HUDEP-2 (cell line): ENCODE measurements around the gene CEP164.
A peak's percentile ranks its signal among the peaks of the same experiment; 100 is the strongest.

Experiments used
- DNase-seq, 76 experiments: peaks; one replicate each; lab custom pipeline; 2025; ENCODE audit not compliant: unreplicated experiment in 76 of 76; lab: John Stamatoyannopoulos, UW

CEP164 gene

DNA sequence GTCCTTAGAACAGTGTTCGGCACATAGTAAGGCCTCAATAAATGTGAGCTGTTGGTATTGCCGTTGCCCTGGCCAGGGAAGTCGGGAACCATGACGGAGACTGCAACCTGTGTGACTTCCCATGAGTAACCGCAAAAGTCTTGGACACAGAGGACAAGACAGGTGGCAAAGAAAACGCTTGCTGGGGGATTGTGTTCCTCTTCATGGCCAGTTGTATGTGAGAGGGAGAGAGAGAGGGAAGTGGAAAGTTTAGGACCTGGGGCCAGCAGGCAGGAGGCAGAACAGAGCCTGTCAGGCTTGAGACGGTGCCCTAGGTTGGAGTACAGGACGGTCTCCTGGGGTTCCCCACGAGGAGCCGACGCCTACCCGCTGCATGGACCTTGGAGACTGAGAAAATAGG, 90.2 kb downstream of the CEP164 start:
- no peak for DNase-seq

DNA sequence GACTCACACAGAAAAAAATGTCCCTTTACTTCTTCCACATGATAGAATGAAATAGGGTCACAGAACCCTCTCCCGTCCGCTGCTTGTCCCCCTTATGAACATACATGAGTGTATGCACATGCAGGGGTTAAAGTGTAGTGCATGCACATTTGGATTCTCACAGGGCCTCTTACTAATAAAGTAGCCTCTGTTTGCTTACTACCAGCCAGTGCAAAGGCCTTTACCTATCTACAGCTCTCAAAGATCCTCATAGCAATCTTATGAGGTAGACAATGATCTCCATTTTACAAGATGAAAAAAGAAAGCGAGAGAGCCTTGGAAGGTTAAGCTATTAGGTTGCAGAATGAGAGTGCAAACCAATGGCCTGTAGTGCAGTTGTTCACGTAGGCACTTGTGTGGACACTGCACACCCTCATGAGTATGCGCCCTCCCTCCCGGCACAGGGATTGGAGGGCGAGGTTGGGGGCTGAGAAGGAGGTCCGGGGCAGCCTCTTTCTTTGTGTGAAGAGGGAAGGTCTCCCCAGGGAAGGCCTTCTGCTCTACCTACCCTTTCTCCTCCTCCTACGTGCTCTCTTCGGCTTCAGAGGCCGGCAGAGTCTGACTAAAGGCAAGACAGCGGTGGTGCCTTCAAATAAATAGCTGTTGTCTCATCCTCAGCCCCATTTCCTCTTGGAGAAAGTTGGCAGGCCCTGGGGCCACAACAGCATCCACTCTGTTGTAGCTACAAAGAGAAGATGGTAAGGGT, 91.3 kb downstream of the CEP164 start:
- DNase-seq, result no peak

DNA sequence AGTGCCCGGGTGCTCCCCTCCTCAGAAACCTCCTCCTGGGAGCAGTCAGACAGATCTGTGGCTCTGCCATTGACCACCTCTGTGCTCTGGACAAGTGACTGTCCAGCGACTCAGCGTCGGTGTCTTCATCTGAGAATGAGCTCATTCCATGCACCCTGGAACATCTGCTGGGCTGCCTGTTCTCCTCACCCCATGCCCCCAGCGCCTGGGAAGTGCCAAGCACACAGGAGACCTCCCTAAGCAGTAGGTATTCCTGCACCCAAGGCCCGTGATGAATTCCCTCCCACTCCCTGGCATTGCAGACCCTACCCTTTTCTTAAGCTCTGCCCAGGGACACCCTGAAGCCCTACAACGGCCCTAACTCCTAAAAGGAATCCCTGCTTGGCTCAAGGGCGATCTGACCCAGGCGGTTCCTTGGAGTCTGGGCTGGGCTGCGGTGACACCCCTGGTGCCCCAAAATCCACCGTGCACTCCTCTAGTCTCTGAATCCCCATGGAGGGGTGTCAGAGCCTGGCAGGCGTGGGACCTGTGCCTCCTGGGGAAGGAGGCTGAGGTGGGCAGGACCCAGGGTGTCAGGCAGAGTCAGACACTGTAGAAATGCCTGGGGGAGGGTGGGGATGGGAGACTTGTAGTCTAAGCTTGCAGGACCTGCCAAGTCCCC, 92.0 kb downstream of the CEP164 start:
- no peak for DNase-seq

DNA sequence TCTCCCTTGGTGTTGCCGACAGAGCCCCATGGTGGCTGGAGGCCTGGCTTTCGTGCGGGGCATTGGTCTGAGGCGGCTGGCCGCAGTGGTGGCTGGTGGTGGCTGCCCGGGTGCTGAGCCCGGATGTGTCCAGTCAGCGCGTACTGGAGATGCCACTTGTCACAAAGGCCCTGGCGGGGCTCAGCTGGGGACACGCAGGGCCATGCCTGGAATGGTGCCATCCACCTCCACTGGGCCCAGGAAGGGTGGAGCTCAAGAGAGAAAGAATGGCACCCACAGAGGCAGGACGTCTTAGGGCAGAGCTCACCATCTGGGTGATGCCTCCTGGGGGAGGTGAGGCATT, 92.5 kb downstream of the CEP164 start:
- no peak for DNase-seq

DNA sequence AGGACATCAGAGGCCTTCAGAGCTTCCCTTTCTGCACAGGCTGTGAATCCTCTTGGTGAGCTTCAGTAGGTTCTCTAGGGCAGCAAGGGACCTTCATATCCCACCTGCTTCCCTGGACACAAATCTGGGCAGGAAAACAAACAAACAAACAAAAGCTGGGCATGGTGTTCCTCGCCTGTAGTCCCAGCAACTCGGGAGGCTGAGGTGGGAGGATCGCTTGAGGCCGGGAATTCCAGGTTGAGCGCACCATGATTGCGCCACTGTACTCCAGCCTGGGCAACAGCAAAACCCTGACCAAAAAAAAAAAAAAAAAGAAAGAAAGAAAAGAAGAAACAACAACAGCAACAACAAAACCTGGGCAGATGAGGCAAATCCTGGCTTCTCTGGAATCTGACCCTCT, 92.9 kb downstream of the CEP164 start:
- DNase-seq, result no peak

DNA sequence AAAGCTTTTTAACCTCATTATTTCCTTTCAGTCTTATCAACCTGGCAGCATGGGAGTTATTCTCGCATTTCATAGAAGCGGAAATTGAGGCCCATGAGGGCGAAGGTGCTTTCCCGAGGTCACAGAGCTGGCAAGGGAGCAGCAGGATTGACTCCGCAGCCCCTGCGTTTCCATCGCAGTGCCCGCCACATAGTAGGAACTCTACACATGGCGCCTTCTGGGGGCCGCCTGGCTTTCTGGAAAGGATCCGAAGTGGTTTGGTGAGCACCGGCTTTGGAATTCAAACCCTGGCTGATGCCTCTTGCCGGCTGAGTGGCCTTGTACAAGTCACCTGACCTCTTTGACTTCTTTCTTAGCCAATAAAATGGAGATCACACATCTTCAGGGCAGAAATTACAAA, 93.4 kb downstream of the CEP164 start:
- DNase-seq, result no peak

DNA sequence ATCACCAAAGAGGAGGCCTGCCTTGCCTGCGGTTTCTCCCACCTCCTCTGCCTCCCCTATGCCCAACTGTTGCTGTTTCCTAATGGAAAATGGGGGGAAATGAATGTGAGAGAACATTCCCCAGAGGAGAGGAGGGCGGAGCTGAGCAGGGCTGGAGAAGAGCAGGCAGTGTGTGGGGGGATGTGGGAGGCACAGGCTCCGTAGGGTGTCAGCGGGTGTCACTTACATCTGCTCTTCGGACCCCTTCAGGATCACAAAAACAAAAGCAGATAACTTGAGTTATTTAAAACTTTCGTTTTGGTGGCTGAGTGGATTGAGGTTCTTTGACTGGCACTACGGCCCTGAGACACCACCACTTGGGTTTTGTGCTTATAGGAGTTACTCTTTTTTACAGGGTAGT, 93.8 kb downstream of the CEP164 start:
- DNase-seq, result no peak

DNA sequence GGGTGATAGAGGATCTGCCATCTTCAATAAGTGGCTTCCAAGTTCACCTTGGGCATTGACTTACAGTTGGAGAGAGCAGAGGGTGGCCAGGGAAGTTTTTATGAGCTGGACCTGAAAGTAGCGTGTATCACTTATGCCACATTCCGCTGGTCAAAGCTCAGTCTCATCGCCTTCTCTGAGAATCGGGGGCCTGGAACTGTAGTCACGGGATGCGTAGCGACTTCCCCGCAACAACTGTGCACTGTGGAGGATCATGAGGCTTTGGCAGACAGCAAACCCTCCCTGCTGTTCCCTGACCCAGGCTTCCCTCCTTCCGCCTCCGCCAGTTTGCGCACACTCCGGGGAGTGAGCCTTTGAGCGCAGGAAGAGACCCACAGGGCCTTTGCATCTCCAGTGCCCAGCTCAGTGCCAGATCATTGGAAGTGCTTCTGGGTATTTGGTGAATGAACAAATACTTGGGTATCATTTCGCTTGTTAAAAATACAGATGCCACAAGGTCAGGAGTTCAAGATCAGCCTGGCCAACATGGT, 95.5 kb downstream of the CEP164 start:
- DNase-seq, result no peak

DNA sequence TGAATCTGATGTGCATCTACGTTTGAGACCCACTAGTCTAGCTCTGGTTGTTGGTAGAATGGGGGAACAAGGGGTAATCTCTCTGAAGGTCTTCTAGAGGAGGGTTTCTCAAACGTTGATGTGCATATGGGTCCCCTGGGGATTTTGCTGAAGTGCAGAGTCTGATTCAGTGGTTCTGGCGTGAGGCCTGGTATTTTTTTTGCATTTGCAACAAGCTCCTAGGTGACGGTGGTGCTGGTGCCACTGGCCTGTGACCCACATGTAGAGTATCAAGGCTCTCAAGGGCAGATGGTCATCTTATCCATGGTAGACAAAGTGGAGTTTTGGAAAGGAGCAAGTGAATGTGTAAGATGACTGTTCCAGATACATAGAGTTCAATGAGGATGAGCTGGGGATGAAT, 97.1 kb downstream of the CEP164 start:
- DNase-seq, result no peak

DNA sequence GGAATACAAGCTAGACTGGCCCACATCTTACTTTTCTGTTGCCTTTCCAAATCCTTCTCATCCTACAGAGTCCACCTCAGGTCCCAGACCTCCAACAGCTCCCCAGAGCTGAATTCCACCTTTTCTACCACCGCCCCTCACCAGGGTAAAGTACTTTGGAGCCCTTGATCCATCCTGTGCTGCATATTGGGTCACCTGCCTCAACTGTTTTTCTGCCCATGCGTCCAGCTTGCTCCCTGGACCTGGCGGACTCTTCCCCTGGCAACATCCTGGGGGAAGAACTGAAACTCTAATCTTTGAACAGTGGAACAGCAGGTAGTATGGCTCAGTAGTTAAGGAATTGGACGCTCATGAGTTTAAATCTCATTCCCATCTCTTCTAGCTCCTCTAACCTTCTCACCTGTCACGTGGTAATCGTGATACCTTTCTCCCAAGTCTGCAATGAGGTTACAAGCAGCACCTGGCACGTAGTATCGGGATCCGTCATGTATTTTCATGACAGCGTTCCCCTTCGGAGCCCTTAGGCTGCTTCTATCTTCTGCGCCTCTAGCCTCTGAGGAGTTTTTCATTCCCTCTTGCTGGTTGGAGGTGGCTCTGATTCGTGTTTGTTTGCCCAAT, 98.1 kb downstream of the CEP164 start:
- DNase-seq, result no peak

DNA sequence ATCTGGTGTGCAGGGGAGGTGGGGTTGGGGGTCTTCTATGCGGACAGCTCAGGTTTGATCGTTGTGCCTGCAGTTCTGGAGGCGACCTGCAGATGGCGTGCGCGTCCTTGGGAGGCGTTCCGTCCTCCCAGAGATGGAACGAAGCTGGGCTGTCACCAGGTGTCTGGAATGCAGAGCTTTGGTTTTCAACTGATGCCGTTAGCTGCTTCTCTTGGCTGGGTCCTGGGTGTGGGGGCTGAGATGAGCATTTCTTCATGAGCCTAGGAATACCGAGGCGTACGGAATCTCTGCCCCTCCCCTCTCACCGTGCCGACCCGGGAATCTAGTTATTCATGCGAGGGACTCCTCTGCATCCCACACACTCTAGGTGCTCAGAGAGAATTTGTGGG, 98.6 kb downstream of the CEP164 start:
- DNase-seq, result peak in 46 of 76 experiments; percentile 3 to 56 (median 26)

DNA sequence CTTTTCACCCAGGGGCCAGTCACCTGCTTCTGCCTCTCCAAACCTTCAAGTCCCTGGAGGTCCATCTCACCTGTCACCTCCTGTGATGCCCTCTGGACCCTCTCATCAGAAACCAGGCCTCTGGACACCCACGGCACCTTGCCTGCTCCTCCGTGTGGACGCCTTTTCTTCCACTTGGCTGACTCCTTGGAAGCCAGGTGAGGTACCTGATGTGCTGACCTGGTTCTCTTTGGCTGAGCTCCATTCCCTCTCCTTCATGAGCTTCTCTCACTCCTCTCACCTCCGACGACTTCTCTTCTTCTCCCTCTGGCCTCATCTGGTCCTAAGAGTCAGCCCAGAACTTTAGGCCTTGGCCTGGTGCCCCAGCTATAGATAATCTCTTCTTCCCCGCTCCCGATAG, 99.3 kb downstream of the CEP164 start:
- DNase-seq, result no peak

DNA sequence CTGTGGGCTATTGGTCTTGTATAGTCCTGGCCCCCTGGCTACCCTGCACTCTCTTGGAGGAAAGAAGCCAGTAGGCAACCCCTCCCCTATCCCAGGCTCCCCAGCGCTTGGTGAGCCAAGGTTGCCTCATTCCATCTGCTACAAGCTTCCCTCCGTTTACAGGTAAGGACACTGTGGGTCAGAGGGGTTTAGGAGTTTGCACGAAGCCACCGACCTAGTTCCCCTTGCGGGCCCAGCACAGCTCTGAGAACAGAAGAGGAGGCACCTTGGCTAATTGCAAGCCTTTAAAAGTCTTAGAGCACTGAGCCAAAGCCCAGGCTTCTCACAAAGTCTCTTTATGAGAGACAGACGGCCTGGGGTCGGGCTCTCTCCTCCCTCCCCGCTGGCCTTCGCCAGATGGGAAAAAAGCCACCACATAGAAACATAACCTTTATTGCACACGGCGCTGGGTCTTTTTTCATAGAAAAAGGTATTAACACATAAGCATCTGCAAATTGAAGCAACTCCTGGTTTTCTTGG, 99.8 kb downstream of the CEP164 start:
- no peak for DNase-seq

DNA sequence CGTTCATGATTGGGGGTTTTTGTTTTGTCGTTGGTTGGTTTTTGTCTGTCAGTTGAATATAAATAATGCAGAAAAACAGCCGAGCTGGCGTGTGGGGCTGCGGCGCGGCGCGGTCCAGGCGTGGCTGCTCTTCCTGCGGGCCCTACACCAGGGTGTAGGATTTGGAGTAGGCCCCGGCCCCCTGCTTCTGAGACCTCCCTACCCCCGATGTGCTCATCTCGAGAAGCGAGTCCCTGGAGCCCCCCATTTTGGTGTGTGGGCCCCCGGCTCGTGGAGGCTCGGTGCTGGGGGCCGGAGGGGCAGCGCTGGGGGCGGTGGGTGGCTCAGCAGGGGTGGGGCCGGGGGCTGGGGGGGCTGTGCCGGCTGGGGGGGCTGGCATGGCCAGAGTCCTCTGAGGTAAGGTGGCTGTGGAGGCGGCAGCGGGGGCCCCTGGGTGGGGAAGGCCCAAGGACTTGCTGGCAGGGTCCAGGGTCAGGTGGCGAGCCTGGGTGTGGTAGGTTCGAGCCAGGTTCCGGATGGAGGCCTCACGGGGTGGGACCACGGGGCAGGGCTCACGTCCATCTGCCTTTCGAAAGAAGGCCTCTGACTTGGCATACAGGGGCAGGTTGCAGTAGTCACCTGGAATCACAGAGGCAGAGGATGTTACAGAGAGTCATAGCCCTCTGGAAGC, 100.7 kb downstream of the CEP164 start:
- no peak for DNase-seq

DNA sequence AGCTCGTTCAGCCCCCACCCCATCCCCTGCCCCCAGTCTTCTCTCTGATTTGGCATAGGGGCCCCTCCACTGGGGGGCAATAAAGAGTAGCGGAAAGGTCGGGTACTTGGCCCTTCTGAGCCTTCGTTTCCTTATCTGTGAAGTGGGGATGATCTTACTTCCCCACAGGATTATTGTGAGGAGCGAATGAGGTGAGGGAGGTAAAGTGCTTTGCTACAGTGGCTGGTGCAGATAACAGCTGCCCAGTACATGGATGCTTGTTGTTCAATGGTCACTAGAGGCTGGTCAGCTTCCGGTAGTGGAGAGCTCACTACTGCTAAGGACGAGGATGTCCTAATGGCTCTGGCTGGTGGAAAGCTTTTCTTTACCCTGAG, 101.2 kb downstream of the CEP164 start:
- peak in 1 of 76 experiments; percentile 2 for DNase-seq

DNA sequence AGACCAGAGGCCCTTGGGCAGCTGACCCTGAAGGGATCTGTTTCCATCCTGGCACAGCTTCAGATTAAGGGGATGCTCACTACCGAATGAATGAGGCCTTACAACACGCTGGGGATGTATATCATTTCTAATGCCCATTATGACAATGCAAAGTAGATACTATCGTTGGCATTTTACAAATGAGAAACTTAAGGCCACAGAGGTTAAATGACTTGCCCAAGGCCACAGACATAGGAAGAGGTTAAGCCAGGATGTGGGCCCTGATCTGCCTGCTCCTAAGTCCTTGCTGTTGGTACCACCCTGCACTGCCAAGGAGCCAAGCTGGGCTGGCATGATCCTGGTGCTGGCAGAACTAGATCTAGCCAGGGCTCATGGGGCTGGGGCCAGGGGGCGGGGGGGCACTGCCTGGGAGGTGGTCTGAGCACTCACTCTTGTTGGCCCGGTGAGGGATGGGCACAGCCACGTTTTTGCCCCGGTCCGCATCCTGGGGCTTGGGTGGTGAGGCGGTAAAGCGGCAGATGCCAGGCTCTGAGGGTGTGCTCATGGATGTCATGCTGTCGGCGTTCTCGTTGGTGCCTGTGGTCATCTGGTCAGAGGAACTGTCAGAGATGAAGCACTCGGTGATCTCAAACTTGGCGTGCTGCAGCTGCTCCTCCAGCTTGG, 102.8 kb downstream of the CEP164 start:
- no peak for DNase-seq

DNA sequence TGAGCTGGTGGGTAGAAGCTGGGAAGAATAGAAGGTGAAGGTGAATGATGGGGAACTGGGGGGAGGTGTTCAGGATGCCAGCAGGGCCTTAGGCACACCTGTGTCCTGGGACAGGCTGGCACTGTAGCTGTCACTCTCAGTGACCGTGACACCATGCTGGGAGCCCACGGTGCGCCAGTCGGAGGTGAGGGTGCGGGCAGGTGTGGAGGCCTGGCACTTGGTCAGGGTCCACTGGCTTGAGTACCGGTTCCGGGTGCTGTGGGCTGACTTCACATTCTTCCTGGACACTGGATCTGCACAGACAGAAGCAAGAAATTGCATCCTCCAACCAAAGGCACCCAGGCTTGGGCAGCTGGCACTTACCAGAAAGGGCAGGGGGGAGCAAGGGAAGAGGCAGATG, 103.8 kb downstream of the CEP164 start:
- DNase-seq, result no peak

DNA sequence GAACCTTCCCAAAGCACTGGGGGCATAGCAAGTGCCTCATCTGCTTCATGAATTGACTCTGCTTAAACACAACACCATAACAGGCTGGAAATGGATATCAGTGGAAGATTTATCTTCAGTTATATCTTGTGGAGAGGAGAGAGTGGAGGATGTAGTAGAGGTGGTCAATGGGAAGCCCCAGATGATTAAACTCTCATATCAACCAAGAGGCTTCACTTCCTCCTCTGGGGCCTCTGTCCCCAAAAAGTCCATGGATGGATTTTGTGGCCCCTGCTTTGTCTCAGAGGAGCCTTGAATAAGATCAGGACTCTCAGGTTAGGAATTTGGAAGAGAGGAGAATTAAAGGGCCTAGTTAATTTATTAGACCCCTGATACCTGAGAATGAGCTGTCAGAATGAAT, 106.1 kb downstream of the CEP164 start:
- DNase-seq, result no peak

DNA sequence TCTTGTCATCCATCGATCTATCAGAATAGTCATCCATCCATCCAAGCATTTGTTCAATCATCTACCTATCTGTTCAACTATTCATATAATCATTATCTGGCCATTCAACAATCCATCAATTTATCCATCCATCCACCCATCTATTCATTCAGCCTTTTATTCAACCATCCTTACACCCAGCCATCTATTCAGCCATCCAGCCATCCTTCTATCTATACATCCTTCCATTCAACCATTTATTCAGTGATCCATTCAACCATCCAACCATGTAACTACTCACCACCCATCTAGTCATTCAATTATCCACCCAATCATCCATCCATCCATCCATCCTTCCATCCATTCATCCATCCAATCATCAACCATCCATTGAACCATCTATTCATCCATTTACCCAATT, 106.8 kb downstream of the CEP164 start:
- no peak for DNase-seq

DNA sequence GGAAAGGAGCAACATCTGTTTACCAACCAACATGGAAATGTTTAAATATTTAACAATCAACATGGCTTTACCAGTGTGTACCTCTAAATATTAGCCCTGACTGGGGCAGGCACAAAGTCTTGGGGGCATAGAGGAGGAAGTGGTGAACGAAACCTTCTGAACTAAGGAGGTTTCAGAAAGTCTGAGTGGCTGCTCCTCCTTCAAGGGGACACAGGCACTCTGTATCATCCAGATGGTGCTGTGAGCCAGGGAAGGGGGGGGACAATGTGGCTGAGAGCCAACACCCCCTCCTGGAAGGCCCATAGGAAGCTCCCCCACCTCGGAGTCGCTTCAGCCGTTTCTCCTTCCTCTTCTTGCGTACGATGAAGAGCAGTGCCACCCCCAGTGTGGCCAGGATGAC, 107.7 kb downstream of the CEP164 start:
- DNase-seq, result no peak
